GM12801 (cell line): Measurements from ENCODE around the gene ZDHHC11.
"Not testable (repeated sequence)": the region's sequence is repeated elsewhere in the genome, so short reads cannot be mapped to it uniquely, and the experiment has no call there.

Experiments
- TF ChIP-seq, protein P1 (sequence below): IDR thresholded peaks from one replicate; pipeline ENCODE4 v1.5.1; 2011; ENCODE audit warnings: control low read depth; ENCODE audit not compliant: insufficient read length; ENCODE audit errors: extremely low read depth

ZDHHC11 gene

DNA sequence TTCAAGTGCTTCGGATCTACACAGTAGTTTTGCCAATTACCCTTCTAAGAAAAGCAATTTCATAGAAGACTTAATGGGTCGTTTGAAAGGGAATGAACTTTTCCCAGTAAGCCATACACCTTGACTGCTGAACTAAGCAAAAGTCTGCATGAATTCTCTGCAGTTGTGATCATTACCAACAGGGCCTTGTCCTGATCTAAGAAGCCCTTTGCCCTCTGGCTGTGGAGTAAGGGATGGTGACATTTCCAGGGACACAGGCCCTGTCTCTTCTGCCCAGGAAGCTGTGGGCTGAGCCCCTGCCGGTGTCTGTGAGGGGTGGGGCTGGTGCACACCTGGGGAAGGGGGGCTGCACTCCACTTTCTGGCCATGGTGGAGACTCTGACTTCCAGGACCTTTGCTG, 30.5 kb downstream of the ZDHHC11 start:
- TF ChIP-seq, protein P1, sequence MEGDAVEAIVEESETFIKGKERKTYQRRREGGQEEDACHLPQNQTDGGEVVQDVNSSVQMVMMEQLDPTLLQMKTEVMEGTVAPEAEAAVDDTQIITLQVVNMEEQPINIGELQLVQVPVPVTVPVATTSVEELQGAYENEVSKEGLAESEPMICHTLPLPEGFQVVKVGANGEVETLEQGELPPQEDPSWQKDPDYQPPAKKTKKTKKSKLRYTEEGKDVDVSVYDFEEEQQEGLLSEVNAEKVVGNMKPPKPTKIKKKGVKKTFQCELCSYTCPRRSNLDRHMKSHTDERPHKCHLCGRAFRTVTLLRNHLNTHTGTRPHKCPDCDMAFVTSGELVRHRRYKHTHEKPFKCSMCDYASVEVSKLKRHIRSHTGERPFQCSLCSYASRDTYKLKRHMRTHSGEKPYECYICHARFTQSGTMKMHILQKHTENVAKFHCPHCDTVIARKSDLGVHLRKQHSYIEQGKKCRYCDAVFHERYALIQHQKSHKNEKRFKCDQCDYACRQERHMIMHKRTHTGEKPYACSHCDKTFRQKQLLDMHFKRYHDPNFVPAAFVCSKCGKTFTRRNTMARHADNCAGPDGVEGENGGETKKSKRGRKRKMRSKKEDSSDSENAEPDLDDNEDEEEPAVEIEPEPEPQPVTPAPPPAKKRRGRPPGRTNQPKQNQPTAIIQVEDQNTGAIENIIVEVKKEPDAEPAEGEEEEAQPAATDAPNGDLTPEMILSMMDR: no peak

DNA sequence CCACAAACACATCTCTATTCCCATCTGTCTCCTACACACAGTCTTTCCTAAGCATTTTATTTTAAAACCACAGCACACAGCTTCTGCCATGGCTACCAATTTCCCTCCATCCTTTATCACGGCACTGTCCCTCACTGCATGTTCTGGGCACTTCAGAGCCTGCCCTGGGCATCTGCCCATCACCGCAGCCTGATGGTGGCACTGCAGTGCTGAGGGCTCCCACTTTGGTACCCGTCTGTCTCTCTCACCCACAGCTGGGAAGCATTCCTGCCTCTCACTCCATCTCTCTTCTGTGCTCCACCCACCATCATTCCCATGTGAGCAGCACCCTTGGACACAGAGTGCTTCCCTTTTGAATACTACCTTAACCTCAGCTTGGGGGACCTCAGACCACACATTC, 31.7 kb downstream of the ZDHHC11 start:
- TF ChIP-seq, protein P1: no peak

- TF ChIP-seq, protein P1: no peak
These were observed 34.6 kb downstream of the ZDHHC11 start for GRCh38 chr5:816176-816575.

GRCh38 chr5:815449-815848, 35.3 kb downstream of the ZDHHC11 start:
- TF ChIP-seq, protein P1: no peak

DNA sequence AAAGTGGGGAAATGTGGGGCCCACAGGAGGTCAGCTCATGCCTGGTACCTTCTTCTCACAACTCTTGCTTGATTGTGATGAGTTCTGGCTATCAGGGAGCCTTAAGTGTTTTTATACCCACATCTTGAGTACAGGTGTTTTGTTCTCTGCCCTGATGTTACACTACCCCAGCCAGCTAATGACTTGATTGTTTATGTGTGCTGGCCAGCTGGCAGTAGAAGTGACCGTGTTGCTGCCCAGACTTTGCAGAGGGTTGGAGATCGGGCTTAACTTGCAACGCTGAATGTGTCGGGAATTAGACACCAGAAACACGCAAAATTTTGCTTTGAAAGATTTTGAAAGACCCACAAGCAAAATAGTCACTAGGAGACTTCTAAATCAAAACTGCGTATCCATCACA, 49.3 kb downstream of the ZDHHC11 start:
- TF ChIP-seq, protein P1: no peak

DNA sequence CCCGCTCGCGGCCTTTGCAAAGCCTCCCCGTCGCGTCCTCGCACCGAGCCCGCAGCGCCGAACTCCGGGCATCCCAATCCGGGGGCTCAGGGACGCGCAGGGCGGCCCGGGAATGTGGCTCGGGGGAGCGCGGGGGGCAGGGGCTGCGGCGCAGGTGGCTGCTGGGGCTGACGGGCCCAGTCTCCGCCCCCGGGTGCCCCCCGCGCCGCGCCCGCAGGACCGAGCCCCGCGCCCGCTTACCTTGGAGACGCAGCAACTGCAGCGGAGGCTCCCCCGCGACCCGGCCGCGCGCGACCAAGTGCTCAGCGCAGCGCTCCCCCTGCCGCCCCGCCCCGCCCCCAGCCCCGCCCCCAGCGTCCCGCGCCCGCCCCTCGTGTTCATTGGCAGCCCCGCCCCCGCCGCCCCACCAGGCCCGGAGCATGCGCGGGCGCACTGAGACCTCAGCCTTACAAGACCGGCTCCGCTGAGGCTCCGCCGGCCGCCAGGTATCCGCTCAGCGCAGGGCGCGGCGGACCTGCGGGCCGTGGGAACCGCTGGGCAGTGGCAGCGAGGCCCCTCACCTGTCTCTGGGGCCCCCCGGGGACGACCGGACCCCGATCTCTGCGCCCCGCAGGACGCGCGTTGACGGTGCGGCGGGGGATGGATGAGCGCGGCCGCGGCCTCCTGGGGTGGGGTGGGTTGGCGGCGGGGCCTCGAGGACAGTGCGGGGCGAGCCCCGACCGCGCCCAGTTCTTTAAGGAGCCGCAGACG, 66.2 kb downstream of the ZDHHC11 start, which contains the start of gene ZDHHC11B:
Gene ZDHHC11B (minus strand): TSS at position 302 of the 750 bp plus-strand sequence. CDS start 17,810 bp downstream, outside the sequence.
- TF ChIP-seq, protein P1: not testable (repeated sequence)

GRCh38 chr5:777756-778161, 73.0 kb downstream of the ZDHHC11 start:
- TF ChIP-seq, protein P1: no peak
